ENCODE measurements around the gene RNF41.

The RNF41 gene

DNA sequence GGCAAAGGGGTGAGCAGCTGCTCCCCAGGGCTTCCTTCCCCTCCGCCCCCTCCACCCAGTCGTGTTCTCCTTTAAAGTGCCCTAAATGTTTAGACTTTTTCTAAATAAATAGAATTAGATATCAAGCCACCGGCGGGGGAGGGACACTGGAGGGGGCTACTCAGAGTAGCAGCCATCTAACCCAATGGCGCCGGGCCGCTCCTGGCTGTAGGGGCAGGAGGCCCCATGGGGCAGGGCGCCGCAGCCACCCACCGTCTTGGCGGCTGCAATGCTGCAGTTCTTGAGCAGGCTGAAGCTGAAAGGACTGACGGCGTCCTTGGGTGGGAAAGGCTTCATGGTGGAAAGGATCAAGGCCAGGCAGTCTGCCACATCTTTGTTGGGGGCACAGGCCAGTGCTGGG, 21.3 kb upstream of the RNF41 start:
- DNase-seq = no peak

DNA sequence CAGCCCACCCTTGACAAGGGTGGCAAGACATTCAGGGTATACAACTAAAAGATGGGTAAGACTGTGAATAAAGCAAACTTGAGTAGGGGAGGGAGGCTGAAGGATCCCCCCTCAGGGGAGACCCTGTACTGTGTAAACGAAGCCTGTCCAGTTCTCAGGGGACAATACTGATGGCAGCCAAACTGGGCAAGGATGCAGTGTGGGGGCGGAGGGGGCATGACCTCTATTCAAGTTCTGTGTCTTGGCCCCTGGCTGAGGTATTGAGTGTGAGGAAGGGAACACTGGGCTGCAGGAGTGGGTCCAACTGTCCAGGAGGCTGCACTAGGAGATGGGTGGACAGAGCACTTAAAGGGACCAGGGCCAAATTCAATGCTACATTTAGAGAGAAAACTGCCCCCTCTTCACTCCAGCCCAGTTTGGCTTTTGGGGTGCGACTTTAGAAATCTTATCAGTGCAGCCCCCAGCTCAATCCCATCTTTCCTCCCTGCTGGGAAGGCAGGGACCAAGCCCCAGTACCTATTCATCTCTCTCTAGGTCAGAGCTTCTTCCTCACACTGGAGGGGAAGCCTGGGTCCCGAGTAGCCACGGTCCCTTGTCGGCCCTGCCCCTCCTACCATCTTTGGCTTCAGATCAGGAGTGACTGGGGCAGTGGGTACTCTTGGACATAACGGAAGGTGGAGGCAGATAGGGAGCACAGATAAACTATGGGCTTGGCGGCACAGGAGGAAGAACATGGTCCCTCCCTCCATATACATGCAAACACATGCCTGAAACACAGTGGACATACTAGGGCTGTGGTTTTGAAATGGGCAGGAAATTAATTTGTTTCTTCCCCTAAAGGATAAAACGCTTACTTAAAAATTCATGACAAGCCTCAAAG, 19.9 kb upstream of the RNF41 start:
- no peak for DNase-seq

DNA sequence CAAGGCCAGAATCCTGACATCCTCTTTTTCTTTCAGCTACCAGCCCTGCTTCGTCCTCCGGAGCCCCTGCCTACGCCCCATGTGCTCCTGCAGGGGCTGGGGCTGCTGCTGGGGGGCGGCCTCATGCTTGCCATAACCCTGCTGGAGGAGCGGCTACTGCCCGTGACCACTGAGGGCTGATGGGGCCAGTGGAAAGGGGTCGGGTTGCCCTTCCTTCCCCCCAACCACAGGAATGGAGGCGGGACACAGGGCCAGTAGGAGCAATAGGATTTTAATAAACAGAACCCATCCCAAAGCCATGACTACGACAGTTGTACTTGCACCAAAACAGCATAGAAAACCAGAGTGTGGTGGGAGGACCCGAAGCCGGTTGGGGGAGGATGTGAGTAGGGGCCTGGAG, 15.8 kb upstream of the RNF41 start:
- no peak for DNase-seq

DNA sequence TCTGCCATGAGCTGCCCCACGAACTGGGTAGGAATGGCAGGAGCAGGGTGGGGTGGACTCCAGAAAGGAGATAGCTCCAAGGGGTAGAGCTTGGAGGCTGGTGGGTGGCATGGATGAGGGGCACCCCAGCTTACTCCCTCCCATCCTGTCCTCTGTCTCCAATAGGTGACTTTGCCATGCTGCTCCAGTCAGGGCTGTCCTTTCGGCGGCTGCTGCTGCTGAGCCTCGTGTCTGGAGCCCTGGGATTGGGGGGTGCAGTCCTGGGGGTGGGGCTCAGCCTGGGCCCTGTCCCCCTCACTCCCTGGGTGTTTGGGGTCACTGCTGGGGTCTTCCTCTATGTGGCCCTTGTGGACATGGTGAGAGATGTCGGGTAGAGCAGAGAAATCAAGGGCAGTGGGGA, 15.3 kb upstream of the RNF41 start:
- DNase-seq = no peak

DNA sequence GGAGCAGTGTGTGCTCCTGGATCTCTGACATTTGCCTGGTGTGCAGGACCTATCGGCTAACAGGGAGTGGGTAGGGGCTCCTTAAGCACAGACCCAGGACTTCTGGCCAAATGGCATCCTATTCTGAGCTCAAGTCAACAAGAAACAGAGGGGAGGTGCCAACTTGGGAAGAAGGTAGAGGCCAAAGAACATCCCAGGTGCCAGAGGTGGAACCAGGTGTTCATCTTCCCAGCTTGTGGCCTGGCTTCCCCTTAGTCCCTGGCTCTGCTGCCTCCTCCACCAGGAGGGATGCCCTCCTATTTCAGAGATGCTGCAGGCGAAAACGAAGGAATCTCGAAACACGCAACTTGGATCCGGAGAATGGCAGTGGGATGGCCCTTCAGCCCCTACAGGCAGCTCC, 14.4 kb upstream of the RNF41 start:
- DNase-seq = no peak

DNA sequence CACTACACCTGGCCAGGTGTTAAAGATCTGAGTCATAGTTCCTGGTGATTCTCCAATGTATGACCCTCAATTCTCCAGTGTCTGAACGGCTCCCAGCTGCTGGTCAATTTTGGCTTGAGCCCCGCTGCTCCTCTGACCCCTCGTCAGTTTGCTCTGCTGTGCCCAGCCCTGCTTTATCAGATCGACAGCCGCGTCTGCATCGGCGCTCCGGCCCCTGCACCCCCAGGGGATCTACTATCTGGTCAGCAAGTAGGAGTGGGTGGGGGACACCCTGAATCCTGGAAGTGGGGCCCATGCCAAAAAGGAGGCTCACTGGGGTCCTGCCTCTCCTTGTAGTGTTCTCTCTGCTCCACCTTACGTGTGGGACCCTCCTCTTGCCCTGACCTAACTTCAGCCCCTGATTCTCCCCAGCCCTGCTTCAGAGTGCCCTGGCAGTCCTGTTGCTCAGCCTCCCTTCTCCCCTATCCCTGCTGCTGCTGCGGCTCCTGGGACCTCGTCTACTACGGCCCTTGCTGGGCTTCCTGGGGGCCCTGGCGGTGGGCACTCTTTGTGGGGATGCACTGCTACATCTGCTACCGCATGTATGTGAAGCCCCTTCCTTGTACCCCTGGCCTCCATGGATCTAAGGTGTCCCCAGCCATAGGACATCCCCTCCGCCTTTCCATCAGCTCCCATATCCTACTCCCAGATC, 13.2 kb upstream of the RNF41 start:
- no peak for DNase-seq

DNA sequence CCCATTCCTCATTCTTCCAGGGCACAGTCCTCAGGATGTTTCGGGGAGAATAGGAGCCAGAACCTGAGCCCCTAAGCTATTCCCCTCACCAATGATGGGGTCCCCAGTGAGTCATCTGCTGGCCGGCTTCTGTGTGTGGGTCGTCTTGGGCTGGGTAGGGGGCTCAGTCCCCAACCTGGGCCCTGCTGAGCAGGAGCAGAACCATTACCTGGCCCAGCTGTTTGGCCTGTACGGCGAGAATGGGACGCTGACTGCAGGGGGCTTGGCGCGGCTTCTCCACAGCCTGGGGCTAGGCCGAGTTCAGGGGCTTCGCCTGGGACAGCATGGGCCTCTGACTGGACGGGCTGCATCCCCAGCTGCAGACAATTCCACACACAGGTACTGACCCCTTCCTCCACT, 9.5 kb upstream of the RNF41 start:
- DNase-seq = no peak

DNA sequence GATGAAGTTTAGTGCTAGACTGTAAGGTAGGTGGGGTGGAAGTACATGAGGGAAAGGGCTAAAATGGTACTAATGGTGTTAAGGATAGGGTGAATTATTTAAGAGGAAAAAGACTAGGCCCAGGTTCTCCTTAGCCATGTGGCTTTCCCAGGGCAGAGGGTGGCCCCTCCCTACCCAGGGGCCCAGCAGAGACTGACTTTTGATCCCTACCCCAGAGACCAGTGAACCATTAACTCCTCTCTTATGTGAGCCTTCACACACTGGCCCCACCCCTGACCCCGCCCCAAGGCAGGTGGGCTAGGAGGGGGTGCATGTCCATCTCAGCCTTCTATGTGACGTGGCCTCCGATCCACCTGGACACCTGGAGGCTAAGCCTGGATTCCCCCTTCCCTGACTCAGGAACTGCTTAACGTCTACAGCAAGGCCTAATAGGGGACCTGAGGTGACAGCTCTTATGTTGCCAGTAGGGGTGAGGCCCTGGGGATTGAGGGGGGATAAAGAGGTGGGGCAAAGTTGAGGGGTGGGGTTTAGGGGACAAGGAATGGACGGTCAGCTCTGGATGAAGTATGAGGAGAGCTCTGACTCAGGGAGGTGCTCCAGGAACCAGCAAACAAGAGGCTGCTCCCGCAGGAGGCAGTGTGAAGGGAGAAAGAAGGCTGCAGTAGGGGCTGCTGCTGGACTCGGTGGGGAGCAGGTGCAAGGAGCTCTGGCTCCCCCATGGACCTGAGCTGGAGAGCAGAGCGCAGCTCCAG, 8.9 kb upstream of the RNF41 start:
- no peak for DNase-seq

DNA sequence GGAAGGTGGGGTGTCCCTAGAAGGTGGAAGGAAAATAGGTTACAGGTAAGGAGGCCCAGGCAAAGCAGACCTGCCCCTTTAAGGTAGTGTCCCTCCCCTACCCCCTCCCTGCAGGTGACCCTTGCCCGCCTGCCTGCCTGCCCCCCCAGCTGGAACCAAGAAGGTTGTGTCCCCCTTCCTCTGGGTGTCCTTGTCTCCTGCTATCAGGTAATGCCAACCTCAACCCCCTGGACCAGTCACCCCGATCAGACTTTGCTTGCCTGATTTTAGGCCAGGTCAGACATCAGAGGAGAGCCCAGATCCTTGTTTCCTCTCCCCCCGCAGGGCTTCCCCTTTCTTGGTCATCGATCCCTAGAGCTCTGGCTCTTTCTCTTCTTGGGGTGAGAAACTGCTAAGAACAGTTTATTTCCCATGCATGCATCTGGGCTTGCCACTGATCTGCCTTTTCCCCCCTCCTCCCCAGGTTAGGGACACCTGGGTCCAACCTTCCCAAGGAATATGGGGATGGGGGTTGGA, 8.3 kb upstream of the RNF41 start, which contains the start of gene SLC39A5:
Gene SLC39A5 (plus strand): TSS at position 136 of the 516 bp plus-strand sequence. CDS start 1,224 bp downstream, outside the sequence.
- no peak for DNase-seq

DNA sequence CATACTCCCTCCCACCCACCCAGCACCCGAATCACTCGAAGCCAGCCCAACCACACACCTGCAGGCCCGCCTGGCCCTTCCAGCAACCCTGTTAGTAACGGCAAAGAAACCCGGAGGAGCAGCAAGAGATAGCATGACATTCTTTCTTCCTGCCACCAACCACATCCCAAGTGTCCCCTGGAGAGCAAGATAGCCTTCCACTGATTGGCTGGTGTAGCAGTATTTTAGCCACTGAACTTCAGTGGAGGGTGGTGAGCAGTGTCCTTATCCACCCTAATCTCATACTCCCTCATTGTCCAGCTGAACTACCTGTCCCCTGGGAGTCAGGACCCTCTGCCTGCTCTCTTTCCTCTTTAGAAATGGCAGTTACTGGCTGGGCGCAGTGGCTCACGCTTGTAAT, 7.4 kb upstream of the RNF41 start:
- no peak for DNase-seq

DNA sequence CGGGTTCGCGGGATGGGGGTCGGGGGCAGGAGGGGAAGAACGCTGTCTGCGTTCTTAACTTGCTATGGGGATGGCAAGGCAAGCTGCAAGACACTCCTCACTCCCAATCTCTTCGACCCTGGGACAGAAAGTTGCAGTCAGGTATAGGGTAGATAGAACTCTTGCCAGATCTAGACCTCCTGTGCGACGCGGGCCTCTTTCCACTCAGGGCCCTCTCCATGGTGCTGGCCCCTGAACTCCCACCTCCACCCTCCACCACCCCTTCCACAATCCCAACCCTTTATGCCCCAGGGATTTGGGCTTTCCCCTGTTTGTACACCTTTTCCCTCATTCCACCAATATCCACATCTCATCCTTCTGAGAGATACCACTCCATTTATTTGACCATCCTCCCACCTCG, 3.2 kb upstream of the RNF41 start:
- no peak for DNase-seq

DNA sequence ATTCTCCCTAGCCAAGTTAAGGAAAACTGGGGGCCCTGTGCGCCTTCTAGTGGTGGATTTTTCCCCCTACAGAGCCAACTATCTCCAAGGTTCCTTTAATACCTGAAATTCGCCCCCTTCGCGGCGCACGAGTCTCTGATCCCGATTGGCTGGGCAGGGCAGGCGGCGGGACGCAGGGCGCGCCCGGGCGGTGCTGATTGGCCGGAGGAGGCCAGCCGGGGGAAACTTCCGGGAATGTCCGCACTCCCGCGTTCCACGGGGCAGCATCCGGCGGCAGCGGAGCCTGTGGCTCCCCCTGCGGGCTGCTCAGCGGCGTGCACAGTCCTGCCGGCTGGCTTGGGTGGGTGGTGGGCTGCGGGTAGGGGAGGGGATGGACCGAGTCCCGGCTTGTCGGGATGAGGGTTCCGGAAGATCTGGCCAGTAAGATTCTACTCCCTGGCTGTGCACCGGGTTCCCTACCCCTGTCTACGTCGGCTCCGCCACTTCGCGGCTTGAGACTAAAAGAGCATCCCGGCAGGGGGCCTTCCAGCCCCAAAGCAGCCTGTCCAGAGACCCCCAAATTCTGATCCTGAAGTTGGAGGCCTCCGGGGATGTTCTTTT, 2.5 kb upstream of the RNF41 start, which contains the start of gene NABP2:
Gene NABP2 (plus strand): TSS at position 241 of the 600 bp plus-strand sequence. CDS start 515 bp downstream, outside the sequence.
- peak; percentile 98 for DNase-seq

DNA sequence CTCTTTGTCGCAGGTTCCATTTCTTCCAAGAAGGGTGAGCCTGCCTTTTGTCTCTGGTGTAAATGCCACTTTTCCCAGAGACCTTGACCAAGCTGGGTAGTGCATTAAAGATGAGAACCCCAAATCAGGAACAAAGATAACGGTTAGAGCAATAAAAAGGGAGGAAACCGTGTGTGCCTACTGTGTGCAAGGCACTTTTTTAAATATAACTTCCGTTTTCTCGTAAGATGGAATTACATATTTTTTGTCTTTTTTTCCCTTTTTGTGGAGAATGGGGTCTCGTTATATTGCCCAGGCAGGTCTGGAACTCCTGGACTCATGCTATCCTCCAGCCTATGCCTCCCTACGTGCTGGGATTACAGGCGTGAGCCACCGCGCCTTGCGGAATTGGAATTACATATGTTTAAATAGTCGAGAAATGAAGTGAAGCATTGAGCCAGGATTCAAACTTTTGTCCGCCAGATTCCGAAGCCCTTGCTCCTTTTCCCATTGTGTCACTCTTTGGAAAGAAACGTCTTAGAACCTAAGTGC, 1.9 kb upstream of the RNF41 start:
- no peak for DNase-seq

DNA sequence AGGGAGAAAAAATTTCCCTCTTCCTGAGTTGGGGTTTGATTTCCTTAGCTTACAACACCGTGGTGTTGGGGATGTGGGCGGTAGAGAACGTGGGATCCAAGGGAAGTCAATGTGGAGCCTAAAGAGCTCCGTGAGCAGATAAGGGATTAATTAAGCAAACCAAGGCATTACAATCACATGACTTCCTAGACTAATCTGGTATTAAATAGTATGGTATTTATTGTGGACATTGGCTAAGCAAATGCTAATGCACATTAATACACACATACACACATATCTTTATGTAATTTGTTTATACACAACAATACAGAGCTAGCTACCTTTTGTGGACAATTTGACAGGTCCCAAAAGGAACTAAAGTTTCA, 791 bp upstream of the RNF41 start:
- DNase-seq = no peak

DNA sequence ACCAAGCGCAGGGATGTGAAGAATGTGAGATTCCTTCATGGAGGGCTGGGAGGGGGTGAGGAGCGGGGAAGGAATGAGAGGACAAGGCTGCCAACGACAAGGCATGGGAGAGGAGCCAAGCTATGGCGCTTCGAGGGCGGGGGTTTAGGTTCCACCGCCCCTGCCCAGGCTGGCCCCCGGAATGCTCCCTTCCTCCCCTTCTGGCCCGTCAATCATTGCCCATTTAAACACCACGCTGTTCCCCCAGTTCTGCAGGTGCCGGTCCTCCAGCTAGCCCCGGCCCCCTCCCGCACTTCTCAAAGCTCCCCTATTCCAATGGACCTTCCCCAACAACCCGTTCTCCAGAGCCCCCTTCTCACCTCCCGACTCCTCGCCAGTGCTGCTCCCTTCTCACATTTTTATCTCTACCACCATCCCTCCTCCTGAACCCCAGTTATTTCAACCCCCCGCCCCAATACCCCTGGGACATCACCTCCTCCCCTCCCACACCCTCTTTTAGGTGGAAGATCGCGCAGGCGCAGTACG, 428 bp downstream of the RNF41 start:
- no peak for DNase-seq

DNA sequence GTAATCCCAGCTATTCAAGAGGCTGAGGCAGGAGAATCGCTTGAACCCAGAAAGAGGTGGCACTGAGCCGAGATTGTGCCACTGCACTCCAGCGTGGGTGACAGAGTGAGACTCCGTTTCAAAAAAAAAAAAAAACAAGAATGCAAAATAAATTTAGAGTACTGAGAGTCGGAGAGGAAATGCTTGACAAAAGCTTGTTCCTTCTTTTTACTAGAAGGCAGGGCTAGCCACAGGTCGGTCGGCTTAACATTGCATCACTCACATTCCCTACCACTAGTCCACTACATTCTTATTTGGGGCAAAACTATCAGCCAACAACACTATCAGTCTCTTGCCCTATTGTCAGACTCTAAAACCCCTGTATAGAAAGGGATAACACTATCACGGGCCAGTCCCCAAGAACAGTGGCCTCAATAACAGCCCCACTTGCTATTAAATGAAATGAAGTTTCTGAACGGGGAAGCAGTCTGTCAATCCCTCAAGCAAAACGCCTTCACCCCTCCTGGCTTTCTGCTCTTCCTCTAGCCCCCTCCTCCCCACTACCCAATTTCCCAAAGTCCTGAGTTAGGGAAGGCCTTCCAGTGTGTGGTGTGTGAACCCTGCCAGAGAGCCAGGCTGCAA, 1.0 kb downstream of the RNF41 start:
- no peak for DNase-seq

DNA sequence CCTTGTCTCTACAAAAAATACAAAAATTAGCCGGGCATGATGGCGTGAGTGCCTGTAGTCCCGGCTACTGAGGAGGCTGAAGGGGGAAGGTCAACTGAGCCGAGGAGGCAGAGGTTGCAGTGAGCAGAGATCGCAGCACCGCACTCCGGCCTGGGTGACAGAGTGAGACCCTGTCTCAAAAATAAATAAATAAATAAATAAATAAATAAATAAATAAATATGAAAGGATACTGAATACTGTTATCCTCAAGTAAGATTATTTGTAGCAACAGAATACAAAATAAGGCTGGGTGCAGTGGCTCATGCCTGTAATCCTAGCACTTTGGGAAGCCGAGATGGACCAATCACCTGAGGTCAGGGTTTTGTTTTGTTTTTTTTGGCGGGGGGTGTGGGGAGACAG, 1.9 kb downstream of the RNF41 start:
- DNase-seq = no peak

DNA sequence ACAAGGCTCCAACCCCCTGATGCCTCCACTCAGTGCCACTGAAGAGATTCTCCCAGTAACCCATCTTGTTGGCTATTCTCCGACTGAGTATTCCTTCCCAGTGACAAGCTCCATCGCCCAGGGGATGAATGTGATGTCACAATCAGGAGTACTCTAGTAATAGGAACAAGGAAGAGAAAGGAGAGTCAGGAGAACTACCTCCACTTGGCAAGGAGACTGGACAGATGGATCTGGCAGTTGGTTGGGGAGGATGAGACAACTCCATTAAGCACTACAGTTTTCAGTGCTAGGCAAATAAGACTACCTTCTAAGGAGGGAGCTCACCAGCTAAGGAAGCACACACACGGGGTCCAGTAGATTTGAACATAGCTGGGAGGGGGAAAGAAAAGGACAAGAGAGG, 5.3 kb downstream of the RNF41 start:
- DNase-seq = no peak

DNA sequence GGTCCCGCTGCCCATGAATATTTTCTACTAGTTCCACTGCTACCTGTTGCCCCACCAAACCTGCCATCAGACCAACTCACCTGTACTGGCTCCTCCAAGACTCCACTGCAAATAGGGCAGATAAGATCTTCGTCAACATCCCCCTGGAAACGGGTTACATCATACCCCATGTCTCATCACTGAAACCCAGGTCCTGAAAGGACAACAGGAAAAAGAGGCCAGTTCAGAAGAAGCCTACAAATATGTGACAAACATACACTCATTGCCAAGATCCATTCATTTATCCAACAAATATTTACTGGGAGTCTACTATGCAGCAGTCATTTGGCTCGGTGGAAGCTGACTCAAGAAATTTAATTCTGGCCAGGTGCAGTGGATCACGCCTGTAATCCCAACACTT, 7.8 kb downstream of the RNF41 start:
- DNase-seq = no peak

DNA sequence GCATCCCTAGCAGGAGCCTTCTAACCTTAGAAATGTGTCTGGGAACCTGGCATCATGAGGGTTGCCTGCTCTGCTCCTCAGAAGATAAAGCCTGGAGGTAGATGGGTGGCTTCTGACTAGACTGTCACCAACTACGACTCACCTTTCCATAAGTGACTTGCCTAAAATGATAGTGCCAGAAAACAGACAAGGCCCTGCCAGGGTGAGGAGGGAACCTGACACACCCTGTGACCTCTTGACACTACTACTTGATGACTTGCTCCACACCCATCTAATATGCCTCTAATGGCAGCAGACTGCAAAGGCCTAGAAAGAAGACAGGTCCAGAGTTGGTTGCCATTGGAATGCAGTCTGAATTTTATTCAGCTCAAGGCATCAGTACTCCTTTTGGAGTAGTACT, 9.4 kb downstream of the RNF41 start:
- DNase-seq = no peak

DNA sequence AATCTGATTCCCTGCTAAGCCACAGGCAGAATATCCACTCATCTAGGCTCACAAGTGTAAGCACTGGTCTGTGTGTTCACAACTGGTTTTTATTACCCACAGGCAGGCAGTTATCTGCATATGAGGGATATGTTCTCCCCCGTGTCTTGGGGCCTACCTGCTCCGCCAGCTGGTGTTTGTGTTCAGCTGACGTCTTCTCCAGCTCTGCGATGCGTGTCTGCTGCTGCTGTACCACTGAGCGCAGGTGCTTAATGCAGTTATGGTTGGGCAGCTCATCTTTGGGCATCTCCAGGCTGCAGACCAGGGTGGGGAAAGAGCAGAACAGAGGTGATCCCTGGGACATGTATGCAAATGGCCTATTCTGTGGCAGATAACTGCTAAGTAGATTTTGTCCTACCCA, 13.7 kb downstream of the RNF41 start:
- no peak for DNase-seq
